ENCODE results near the gene KCP.

Gene KCP

GRCh38 chr7:128836729-128837348 lies 73.7 kb downstream of the KCP start:
- H3K4me3 ChIP-seq (ENCODE audit: low read length), result no peak overlapping the region
- no peak for TF ChIP-seq CTCF (conservative IDR thresholded peaks at IDR 0.05; ENCODE audit: low read depth, low read length)
- no peak for DNase-seq (ENCODE audit: low read depth)

- TF ChIP-seq CTCF (conservative IDR thresholded peaks at IDR 0.05; ENCODE audit: low read depth, low read length), result no peak
- no peak overlapping the region for H3K4me3 ChIP-seq (ENCODE audit: low read length)
- no peak for DNase-seq (ENCODE audit: low read depth)
Measured at GRCh38 chr7:128835790-128836641, 74.5 kb downstream of the KCP start.

- TF ChIP-seq CTCF (conservative IDR thresholded peaks at IDR 0.05; ENCODE audit: low read depth, low read length), result no peak
- no peak for DNase-seq (ENCODE audit: low read depth)
- no peak overlapping the region for H3K4me3 ChIP-seq (ENCODE audit: low read length)
Measured at GRCh38 chr7:128835231-128835751, 75.2 kb downstream of the KCP start.

GRCh38 chr7:128833946-128834325 lies 76.6 kb downstream of the KCP start:
- no peak for DNase-seq (ENCODE audit: low read depth)
- TF ChIP-seq CTCF (conservative IDR thresholded peaks at IDR 0.05; ENCODE audit: low read depth, low read length), result no peak
- peak overlapping the region; percentile 84 for H3K4me3 ChIP-seq (ENCODE audit: low read length)

GRCh38 chr7:128833148-128833945 lies 77.2 kb downstream of the KCP start:
- no peak for DNase-seq (ENCODE audit: low read depth)
- TF ChIP-seq CTCF (conservative IDR thresholded peaks at IDR 0.05; ENCODE audit: low read depth, low read length), result no peak
- H3K4me3 ChIP-seq (ENCODE audit: low read length), result peak overlapping the region; percentile 84

GRCh38 chr7:128832880-128833147 lies 77.7 kb downstream of the KCP start:
- TF ChIP-seq CTCF (conservative IDR thresholded peaks at IDR 0.05; ENCODE audit: low read depth, low read length), result no peak
- peak overlapping the region; percentile 84 for H3K4me3 ChIP-seq (ENCODE audit: low read length)
- DNase-seq (ENCODE audit: low read depth), result no peak
